Keratinocyte (primary cell): ENCODE measurements around the gene LATS1. TPM values are rescaled to one million over a fixed set of nuclear protein-coding genes. Genes with fewer than 3 reads are reported as not detected.

Source experiments
- DNase-seq: peaks from one replicate; pipeline ENCODE4 v3.0.0-alpha.2; 2011; ENCODE audit warnings: low read depth, missing footprints, low spot score
- FAIRE-seq: peaks from 2 replicates; lab custom pipeline; 2011; peaks lifted over from hg19 to GRCh38; lab: Jason Lieb, UNC
- H2AFZ ChIP-seq: 2 replicates; pipeline ENCODE4 v1.6.0; 2012; ENCODE audit warnings: low read length, control low read depth, inconsistent platforms; ENCODE audit not compliant: control insufficient read depth
- H3K27ac ChIP-seq: 2 replicates; pipeline ENCODE4 v1.5.1; 2011; ENCODE audit warnings: low read length; ENCODE audit not compliant: control insufficient read depth, insufficient read depth
- H3K27me3 ChIP-seq: 3 replicates; pipeline ENCODE4 v1.6.0; 2011; ENCODE audit warnings: low read length; ENCODE audit not compliant: control insufficient read depth, insufficient read depth; ENCODE audit errors: extremely low read depth
- H3K36me3 ChIP-seq, 2 experiments: 2 replicates in 1 of 2; 3 replicates in 1 of 2; pipeline ENCODE4 v1.5.1; 2011; ENCODE audit warnings: low read length in 2 of 2, mild to moderate bottlenecking in 1 of 2; ENCODE audit not compliant: control insufficient read depth in 2 of 2, insufficient read depth in 2 of 2; ENCODE audit errors: extremely low read depth in 1 of 2
- H3K4me1 ChIP-seq: 3 replicates; pipeline ENCODE4 v1.5.1; 2011; ENCODE audit warnings: low read length; ENCODE audit not compliant: control insufficient read depth, insufficient read depth; ENCODE audit errors: extremely low read depth
- H3K4me2 ChIP-seq: 3 replicates; pipeline ENCODE4 v1.6.0; 2011; ENCODE audit warnings: low read depth, low read length; ENCODE audit not compliant: control insufficient read depth, insufficient read depth; ENCODE audit errors: extremely low read depth
- H3K4me3 ChIP-seq, 3 experiments: fragments of 200-600 bp in 1 of 3; sonication (generic) in 1 of 3; 2 replicates in 2 of 3; 3 replicates in 1 of 3; pipeline ENCODE4 v1.5.1; 2011 to 2016; ENCODE audit warnings: low read length in 3 of 3, mild to moderate bottlenecking in 3 of 3, control low read depth in 2 of 3, inconsistent platforms in 1 of 3, low read depth in 1 of 3, mixed read lengths in 1 of 3, mixed run types in 1 of 3, moderate library complexity in 1 of 3; ENCODE audit not compliant: control insufficient read depth in 2 of 3, insufficient read depth in 2 of 3; ENCODE audit errors: extremely low read depth in 1 of 3
- H3K79me2 ChIP-seq: 2 replicates; pipeline ENCODE4 v1.6.0; 2012; ENCODE audit warnings: low read length; ENCODE audit not compliant: control insufficient read depth, insufficient read depth
- H3K9ac ChIP-seq: 3 replicates; pipeline ENCODE4 v1.6.0; 2011; ENCODE audit warnings: low read length; ENCODE audit not compliant: control insufficient read depth, insufficient read depth; ENCODE audit errors: extremely low read depth
- H3K9me1 ChIP-seq: 3 replicates; pipeline ENCODE4 v1.6.0; 2011; ENCODE audit warnings: low read length; ENCODE audit not compliant: control insufficient read depth, insufficient read depth; ENCODE audit errors: extremely low read depth
- H3K9me3 ChIP-seq: 2 replicates; pipeline ENCODE4 v1.5.1; 2012; ENCODE audit warnings: low read depth, low read length; ENCODE audit not compliant: control insufficient read depth
- H4K20me1 ChIP-seq: 3 replicates; pipeline ENCODE4 v1.6.0; 2011; ENCODE audit warnings: low read length; ENCODE audit not compliant: control insufficient read depth, insufficient read depth; ENCODE audit errors: extremely low read depth
- CTCF ChIP-seq, 3 experiments: IDR thresholded peaks in 1 of 3; conservative IDR thresholded peaks in 1 of 3; optimal IDR thresholded peaks in 1 of 3; 2 replicates in 2 of 3; 3 replicates in 1 of 3; pipeline versions ENCODE3 to v1.5.1; 2011; ENCODE audit warnings: low read length in 3 of 3, mild to moderate bottlenecking in 3 of 3, moderate library complexity in 2 of 3, control low read depth in 1 of 3, inconsistent platforms in 1 of 3; ENCODE audit not compliant: insufficient read depth in 2 of 3; ENCODE audit errors: extremely low read depth in 1 of 3
- EZH2 ChIP-seq: IDR thresholded peaks from one replicate; pipeline ENCODE4 v1.6.1; 2012; ENCODE audit warnings: inconsistent platforms, mild to moderate bottlenecking, low read length, moderate library complexity
- dilution Hi-C: fragments of 300-500 bp; cut with MboI; formaldehyde crosslinking; loops from one replicate; pipeline ENCODE4 v1.7.0; 2020; ENCODE audit warnings: low sequenced_read_pairs; ENCODE audit not compliant: extremely low pct_ligation_motif_present
- polyA plus RNA-seq, 5 experiments: library from polyadenylated mRNA; depleted of rRNA in 3 of 5; stranded (reverse) in 3 of 5; stranded (forward) in 1 of 5; unstranded in 1 of 5; fragments of >200 nt; gene quantifications; 1 replicate in 1 of 5; 2 replicates in 3 of 5; 3 replicates in 1 of 5; pipeline versions ENCODE4 v1.2.1 to v1.2.3, GENCODE V29; 2011 to 2012; ENCODE audit warnings: missing spikeins in 2 of 5, low read depth in 1 of 5, low replicate concordance in 1 of 5

LATS1 gene
- polyA plus RNA-seq, 1 donor (not counting 4 experiments of a cell fraction or from before 2014, with no cell fraction given), result 11.3 TPM

- Histone ChIP-seq H3K4me1 (peaks cover 8% of the 10 kb centered on the region), H2AFZ (peak within 1 kb of the TSS; percentile 81), H4K20me1 (no peaks in the 10 kb centered on the region), H3K9ac (peak within 1 kb of the TSS; percentile 85), H3K4me3 (peak within 1 kb of the TSS; percentile 72 to 90 (median 83)), H3K27me3 (no peaks in the 10 kb centered on the region), H3K36me3 (no peaks in the 10 kb centered on the region), H3K4me2 (peak within 1 kb of the TSS; percentile 74), H3K9me1 (no peaks in the 10 kb centered on the region), H3K27ac (peak within 1 kb of the TSS; percentile 78), H3K79me2 (peaks cover 35% of the 10 kb centered on the region), H3K9me3 (no peaks in the 10 kb centered on the region)
- dilution Hi-C loops, result no loop called here
- no peak for FAIRE-seq
- TF ChIP-seq CTCF (optimal IDR thresholded peaks at IDR 0.05 in 1 of 3, IDR thresholded peaks at IDR 0.05 in 1 of 3, conservative IDR thresholded peaks at IDR 0.05 in 1 of 3; ENCODE audit: extremely low read depth in 1 of 3, insufficient read depth in 2 of 3, low read length in 3 of 3) (no peak), EZH2 (no peak)
- peak; percentile 41 for DNase-seq
Measured at GRCh38 chr6:149648148-149649145, 69.5 kb downstream of the LATS1 start, which contains the start of gene KATNA1. Gene KATNA1 (minus strand): TSS chr6:149648714. CDS start chr6:149638547, 10,167 bp downstream.

- peak overlapping the region; percentile 85 for H3K9ac ChIP-seq
- peak overlapping the region; percentile 72 to 90 (median 83) for H3K4me3 ChIP-seq
- peak overlapping the region; percentile 74 for H3K4me2 ChIP-seq
- dilution Hi-C loops, result no loop called here
- TF ChIP-seq EZH2 (no peak), CTCF (optimal IDR thresholded peaks at IDR 0.05 in 1 of 3, IDR thresholded peaks at IDR 0.05 in 1 of 3, conservative IDR thresholded peaks at IDR 0.05 in 1 of 3; ENCODE audit: extremely low read depth in 1 of 3, insufficient read depth in 2 of 3, low read length in 3 of 3) (no peak)
- H3K79me2 ChIP-seq, result peaks cover 49% of the 10 kb centered on the region
- no peaks in the 10 kb centered on the region for H3K9me1 ChIP-seq
- H3K4me1 ChIP-seq, result peaks cover 8% of the 10 kb centered on the region
- H2AFZ ChIP-seq, result peak overlapping the region; percentile 3
- FAIRE-seq (no peak), DNase-seq (no peak)
- no peaks in the 10 kb centered on the region for H3K27me3 ChIP-seq
- H4K20me1 ChIP-seq, result no peaks in the 10 kb centered on the region
- no peaks in the 10 kb centered on the region for H3K36me3 ChIP-seq
- no peaks in the 10 kb centered on the region for H3K9me3 ChIP-seq
- H3K27ac ChIP-seq, result peak overlapping the region; percentile 78
Measured at GRCh38 chr6:149646599-149646998, 71.3 kb downstream of the LATS1 start.
